DND-41 (cell line): ENCODE results near the gene CACNA1A.

ENCODE experiments used
- ATAC-seq: fragments of 200-7000 bp; cut with Tn5 transposase; 3 replicates; pipeline ENCODE4 v1.9.1; 2021; ENCODE audit warnings: low read depth; ENCODE audit not compliant: insufficient read depth
- DNase-seq: peaks from one replicate; pipeline ENCODE4 v3.0.0-alpha.2; 2020
- H2AFZ ChIP-seq: 2 replicates; pipeline ENCODE4 v1.6.0; 2012; ENCODE audit warnings: low read depth, low read length
- H3K27ac ChIP-seq: 2 replicates; pipeline ENCODE4 v1.5.1; 2012; ENCODE audit warnings: low read length, inconsistent platforms
- H3K27me3 ChIP-seq: fragments of 200-600 bp; sonication (generic); 2 replicates; pipeline ENCODE4 v1.6.0; 2012; ENCODE audit warnings: low read length, mild to moderate bottlenecking, inconsistent platforms; ENCODE audit not compliant: insufficient read depth, poor library complexity
- H3K36me3 ChIP-seq: 2 replicates; pipeline ENCODE4 v1.5.1; 2012; ENCODE audit warnings: low read length, inconsistent platforms; ENCODE audit not compliant: insufficient read depth
- H3K4me1 ChIP-seq: 2 replicates; pipeline ENCODE4 v1.5.1; 2012; ENCODE audit warnings: mild to moderate bottlenecking, low read length; ENCODE audit not compliant: insufficient read depth
- H3K4me2 ChIP-seq: 2 replicates; pipeline ENCODE4 v1.6.0; 2012; ENCODE audit warnings: mild to moderate bottlenecking, moderate library complexity, low read length, inconsistent platforms; ENCODE audit not compliant: insufficient read depth
- H3K4me3 ChIP-seq, 2 experiments: fragments of 200-600 bp in 1 of 2; shearing (Covaris generic) in 1 of 2; 2 replicates each; pipeline ENCODE4 v1.5.1; 2012 to 2016; ENCODE audit warnings: inconsistent platforms in 2 of 2, low read length in 2 of 2, mild to moderate bottlenecking in 2 of 2, low read depth in 1 of 2, moderate library complexity in 1 of 2
- H3K79me2 ChIP-seq: 2 replicates; pipeline ENCODE4 v1.6.0; 2012; ENCODE audit warnings: low read length, inconsistent platforms; ENCODE audit not compliant: insufficient read depth
- H3K9ac ChIP-seq: 2 replicates; pipeline ENCODE4 v1.6.0; 2012; ENCODE audit warnings: low read depth, mild to moderate bottlenecking, inconsistent platforms, low read length, moderate library complexity
- H3K9me3 ChIP-seq: 2 replicates; pipeline ENCODE4 v1.5.1; 2012; ENCODE audit warnings: low read length, moderate library complexity, mild to moderate bottlenecking, inconsistent platforms; ENCODE audit not compliant: insufficient read depth, severe bottlenecking
- H4K20me1 ChIP-seq: 2 replicates; pipeline ENCODE4 v1.6.0; 2012; ENCODE audit warnings: low read length; ENCODE audit not compliant: insufficient read depth
- EZH2 ChIP-seq: IDR thresholded peaks from 3 replicates; pipeline ENCODE4 v1.6.1; 2012; ENCODE audit warnings: borderline replicate concordance, low read depth, mild to moderate bottlenecking, moderate library complexity, low read length, inconsistent platforms; ENCODE audit not compliant: severe bottlenecking
- TF ChIP-seq, protein P1 (sequence below): IDR thresholded peaks from 2 replicates; pipeline ENCODE4 v1.5.1; 2012; ENCODE audit warnings: borderline replicate concordance, low read length, moderate library complexity, mild to moderate bottlenecking; ENCODE audit not compliant: poor library complexity, severe bottlenecking; ENCODE audit errors: extremely low read depth

The CACNA1A gene

DNA sequence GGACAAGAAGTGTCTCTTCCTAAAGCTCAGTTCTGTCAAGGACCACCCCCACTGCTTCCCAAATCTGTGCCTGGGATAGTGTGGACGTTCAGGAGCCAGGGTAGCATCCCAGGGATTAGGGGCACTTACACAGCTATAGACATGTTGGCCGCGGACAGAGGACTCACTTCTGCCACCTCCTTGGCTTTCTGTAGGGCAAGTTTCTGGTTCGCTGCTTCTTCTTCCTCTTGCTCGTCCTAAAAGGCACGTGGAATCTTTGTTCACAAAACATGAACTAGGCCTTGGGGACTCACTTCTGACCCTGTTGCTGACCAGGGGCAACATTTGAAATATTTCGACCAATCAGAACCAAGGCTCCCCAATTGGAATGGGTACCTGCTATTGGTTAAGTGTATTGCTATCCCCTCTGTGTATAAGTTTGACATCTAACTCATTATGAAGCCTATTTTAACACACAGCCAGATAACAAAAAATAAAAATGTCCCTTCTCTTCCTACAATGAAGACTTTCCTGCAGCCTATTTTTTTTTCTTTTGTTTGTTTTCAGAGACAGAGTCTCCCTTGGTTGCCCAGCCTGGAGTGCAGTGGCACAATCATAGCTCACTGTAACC is 205.8 kb downstream of the CACNA1A start:
- no peak overlapping the region for H3K27ac ChIP-seq
- TF ChIP-seq, protein P1, sequence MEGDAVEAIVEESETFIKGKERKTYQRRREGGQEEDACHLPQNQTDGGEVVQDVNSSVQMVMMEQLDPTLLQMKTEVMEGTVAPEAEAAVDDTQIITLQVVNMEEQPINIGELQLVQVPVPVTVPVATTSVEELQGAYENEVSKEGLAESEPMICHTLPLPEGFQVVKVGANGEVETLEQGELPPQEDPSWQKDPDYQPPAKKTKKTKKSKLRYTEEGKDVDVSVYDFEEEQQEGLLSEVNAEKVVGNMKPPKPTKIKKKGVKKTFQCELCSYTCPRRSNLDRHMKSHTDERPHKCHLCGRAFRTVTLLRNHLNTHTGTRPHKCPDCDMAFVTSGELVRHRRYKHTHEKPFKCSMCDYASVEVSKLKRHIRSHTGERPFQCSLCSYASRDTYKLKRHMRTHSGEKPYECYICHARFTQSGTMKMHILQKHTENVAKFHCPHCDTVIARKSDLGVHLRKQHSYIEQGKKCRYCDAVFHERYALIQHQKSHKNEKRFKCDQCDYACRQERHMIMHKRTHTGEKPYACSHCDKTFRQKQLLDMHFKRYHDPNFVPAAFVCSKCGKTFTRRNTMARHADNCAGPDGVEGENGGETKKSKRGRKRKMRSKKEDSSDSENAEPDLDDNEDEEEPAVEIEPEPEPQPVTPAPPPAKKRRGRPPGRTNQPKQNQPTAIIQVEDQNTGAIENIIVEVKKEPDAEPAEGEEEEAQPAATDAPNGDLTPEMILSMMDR = no peak
- no peak for TF ChIP-seq EZH2
- H3K4me1 ChIP-seq = no peaks in the 10 kb centered on the region
- DNase-seq = no peak
- no peak for ATAC-seq
- H3K4me3 ChIP-seq = no peak overlapping the region
- no peaks in the 10 kb centered on the region for H3K79me2 ChIP-seq
- no peak overlapping the region for H3K4me2 ChIP-seq
- no peaks in the 10 kb centered on the region for H3K36me3 ChIP-seq
- no peaks in the 10 kb centered on the region for H3K27me3 ChIP-seq
- no peak overlapping the region for H3K9ac ChIP-seq
- H4K20me1 ChIP-seq = no peaks in the 10 kb centered on the region
- no peaks in the 10 kb centered on the region for H3K9me3 ChIP-seq
- no peak overlapping the region for H2AFZ ChIP-seq

DNA sequence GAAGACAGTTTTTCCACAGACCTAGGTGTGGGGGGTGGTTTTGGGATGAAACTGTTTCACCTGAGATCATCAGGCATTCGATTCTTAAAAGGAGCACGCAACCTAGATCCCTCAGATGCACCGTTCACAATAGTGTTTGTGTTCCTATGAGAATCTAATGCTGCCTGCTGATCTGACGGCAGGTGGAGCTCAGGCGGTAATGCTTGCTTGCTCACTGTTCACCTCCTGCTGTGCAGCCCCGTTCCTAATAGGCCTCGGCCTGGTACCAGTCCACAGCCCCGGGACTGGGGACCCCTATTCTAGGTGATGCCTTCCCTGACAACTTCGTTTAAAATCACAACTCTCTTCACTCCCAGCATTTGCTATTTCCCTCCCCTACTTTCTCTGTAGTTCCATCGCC is 206.4 kb downstream of the CACNA1A start:
- TF ChIP-seq EZH2 = no peak

DNA sequence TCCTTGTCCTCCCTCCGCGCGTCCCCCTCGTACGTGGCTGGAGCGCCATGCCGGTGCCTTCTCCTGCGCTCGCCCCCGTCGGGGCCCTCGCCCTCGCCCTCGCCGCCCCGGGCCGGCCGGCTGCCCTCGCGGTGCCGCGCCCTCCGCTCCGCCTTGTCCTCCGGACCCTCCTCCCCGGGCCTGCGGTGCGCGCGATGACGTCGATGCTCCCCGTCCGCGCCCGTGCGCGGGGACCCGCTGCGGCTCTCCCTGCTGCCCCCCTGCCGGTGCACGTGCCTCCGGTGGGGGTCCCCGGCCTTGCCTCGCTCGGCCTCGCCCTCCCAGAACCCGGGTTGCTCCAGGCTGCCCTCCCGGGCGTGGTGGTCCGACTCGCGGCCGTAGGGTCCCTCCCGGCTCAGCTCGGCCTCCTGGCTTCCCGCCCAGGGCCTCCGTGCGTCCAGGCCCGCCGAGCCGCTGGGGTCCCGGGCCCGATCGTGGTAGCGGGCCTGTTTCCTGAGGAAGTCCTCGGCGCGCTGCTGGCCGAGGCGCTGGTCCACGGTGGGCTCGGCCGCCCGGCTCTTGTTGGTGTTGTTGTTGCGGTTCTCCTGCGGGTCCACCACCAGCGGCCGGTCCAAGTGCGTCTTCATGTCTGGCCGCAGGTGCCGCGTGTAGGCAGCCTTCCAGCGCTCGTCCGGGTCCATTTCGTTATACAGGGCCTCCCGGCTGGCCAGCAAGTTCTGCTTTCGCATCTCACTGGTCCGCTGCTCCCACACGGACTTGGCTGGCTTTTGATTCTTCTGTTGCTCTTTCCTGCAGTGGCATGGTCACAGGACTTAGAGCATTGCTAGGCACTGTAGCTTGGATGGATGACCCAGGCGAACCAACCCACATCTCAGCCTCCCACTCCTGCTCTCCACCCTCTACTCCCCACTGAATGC is 207.5 kb downstream of the CACNA1A start:
- H3K4me3 ChIP-seq = no peak overlapping the region
- H2AFZ ChIP-seq = no peak overlapping the region
- ATAC-seq (no peak), DNase-seq (no peak)
- no peak overlapping the region for H3K9ac ChIP-seq
- no peak overlapping the region for H3K4me2 ChIP-seq
- H4K20me1 ChIP-seq = no peaks in the 10 kb centered on the region
- no peaks in the 10 kb centered on the region for H3K4me1 ChIP-seq
- no peaks in the 10 kb centered on the region for H3K27me3 ChIP-seq
- H3K36me3 ChIP-seq = no peaks in the 10 kb centered on the region
- TF ChIP-seq, protein P1 = no peak
- no peak for TF ChIP-seq EZH2
- H3K9me3 ChIP-seq = no peaks in the 10 kb centered on the region
- no peak overlapping the region for H3K27ac ChIP-seq
- no peaks in the 10 kb centered on the region for H3K79me2 ChIP-seq

More for the DNA sequence above, 206.4 kb downstream of the CACNA1A start:
- H3K27me3 ChIP-seq = no peaks in the 10 kb centered on the region
- no peak overlapping the region for H3K4me2 ChIP-seq
- DNase-seq (no peak), ATAC-seq (no peak)
- no peak overlapping the region for H3K27ac ChIP-seq
- H4K20me1 ChIP-seq = no peaks in the 10 kb centered on the region
- H3K4me1 ChIP-seq = no peaks in the 10 kb centered on the region
- no peaks in the 10 kb centered on the region for H3K9me3 ChIP-seq
- no peak overlapping the region for H3K4me3 ChIP-seq
- no peaks in the 10 kb centered on the region for H3K36me3 ChIP-seq
- H3K79me2 ChIP-seq = no peaks in the 10 kb centered on the region
- no peak overlapping the region for H3K9ac ChIP-seq
- H2AFZ ChIP-seq = no peak overlapping the region

DNA sequence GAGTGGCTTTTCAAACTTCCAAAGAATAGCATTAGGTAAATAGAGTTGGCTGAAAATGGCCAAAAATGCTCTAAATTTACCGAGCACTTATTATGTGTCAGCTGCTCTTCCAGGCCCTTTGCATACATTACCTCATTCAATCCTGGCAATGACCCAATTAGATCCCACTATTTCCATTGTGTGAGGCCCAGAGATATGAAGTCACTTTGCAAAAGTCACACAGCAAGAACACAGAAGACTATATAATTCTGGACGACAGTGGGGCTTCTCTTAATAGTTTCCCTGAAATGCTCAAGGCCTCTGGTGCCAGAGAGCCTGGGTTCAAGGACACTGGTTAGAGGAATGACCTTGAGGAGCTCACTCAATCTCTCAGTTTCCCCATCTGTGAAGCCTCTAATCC is 209.3 kb downstream of the CACNA1A start:
- H3K9ac ChIP-seq = no peak overlapping the region
- H3K27ac ChIP-seq = no peak overlapping the region
- no peak overlapping the region for H2AFZ ChIP-seq
- H3K9me3 ChIP-seq = no peaks in the 10 kb centered on the region
- TF ChIP-seq EZH2 = no peak
- TF ChIP-seq, protein P1 = no peak
- H4K20me1 ChIP-seq = no peaks in the 10 kb centered on the region
- no peak overlapping the region for H3K4me3 ChIP-seq
- no peaks in the 10 kb centered on the region for H3K4me1 ChIP-seq
- H3K36me3 ChIP-seq = no peaks in the 10 kb centered on the region
- no peaks in the 10 kb centered on the region for H3K27me3 ChIP-seq
- no peaks in the 10 kb centered on the region for H3K79me2 ChIP-seq
- no peak overlapping the region for H3K4me2 ChIP-seq
- ATAC-seq = no peak
- DNase-seq = no peak
